Aortic smooth muscle cell (primary cell): ENCODE data around the gene KCNK6. TPM values are rescaled to one million over a fixed set of nuclear protein-coding genes. Genes with fewer than 3 reads are reported as not detected.

Experiments used
- total RNA-seq: library from RNA; depleted of rRNA; stranded (reverse); fragments of >200 nt; gene quantifications from 2 replicates; pipeline ENCODE4 v1.2.3, GENCODE V29; 2014

KCNK6 gene
- 9.2 and 19.6 TPM in 2 replicates for total RNA-seq

DNA sequence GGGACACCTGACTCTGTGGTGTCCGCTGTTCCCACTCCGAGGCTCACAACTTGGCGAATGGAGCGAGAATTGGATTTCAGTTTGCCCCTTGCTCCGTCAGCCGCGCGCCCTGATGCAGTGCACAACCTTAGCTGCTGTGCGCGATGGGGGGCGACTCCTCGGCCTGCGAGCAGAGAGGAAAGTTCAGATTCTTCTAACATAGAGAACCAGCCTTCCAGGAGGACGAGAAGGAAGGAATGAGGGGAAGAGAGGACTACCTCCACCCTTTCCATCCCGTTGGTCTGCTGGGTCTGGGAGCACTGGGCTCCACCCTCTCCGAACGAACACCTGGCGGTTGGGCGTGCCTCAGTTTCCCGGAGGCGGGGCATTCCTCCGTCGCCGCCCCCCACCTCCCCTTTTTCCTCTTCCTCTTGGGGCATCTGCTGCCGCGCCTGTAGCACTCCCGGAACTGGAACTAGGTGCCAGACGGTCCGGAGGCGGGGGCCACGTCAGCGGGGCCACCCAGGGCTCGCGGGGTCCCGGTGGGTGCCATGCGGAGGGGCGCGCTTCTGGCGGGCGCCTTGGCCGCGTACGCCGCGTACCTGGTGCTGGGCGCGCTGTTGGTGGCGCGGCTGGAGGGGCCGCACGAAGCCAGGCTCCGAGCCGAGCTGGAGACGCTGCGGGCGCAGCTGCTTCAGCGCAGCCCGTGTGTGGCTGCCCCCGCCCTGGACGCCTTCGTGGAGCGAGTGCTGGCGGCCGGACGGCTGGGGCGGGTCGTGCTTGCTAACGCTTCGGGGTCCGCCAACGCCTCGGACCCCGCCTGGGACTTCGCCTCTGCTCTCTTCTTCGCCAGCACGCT lies at the start of gene KCNK6:
Gene KCNK6, plus strand, starts transcription at position 425 of the 838 bp plus-strand sequence. Its CDS starts 106 bp downstream, at position 531.

GRCh38 chr19:38303517-38304351 lies 15.9 kb upstream of the KCNK6 start, which contains the start of gene C19orf33:
Gene C19orf33, plus strand, starts transcription at chr19:38304251. Its CDS starts 11 bp downstream, at chr19:38304262.

GRCh38 chr19:38315657-38316476 lies 3.8 kb upstream of the KCNK6 start, which contains the start of gene YIF1B:
Gene YIF1B, minus strand, starts transcription at chr19:38315947. Its CDS starts 30 bp downstream, at chr19:38315917.

DNA sequence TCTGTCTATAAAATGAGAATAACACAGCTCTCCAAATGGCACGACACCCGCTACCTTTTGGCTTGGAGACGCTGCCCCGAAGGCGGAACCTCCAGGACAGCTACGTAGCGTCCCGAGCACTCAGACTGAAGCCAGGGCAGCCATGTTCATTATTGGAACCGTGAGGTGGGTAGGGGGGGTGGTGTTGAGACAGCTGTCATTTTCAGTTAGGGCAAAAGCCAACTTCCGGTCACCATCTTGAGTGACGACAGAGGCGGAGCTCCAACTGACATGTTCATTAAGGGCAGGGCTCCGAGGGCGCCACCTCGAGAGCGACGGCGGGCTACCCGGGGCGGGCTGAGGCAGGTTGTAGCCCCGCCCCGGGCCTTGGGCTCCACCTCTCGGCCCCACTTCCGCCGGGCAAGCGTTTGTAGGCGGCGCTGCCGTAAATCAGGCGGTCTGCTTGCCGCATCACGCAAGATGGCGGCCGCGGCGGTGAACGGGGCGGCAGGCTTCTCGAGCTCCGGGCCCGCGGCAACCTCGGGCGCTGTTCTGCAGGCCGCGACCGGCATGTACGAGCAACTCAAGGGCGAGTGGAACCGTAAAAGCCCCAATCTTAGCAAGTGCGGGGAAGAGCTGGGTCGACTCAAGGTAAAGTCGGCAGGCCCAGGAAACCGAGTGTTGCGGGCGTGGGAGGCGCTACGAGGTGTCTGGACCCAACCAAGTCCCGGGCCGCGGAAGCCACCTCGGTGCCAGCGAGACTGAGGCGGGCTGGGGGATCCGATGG lies 54.9 kb downstream of the KCNK6 start, which contains the start of gene PSMD8:
Gene PSMD8, plus strand, starts transcription at position 240 of the 766 bp plus-strand sequence. Its CDS starts 31 bp downstream, at position 271.

Other genes with a start within 250 kb of the KCNK6 start
- gene DPF1, start 95.6 kb upstream of the KCNK6 start, total RNA-seq: 1.5 and 1.6 TPM in 2 replicates
- 1.7 and 13.6 TPM in 2 replicates for gene PPP1R14A, start 63.5 kb upstream of the KCNK6 start, total RNA-seq
- 21.7 and 69.3 TPM in 2 replicates for gene SPINT2, start 55.3 kb upstream of the KCNK6 start, total RNA-seq
- not detected in 2 replicates for gene C19orf33, start 15.6 kb upstream of the KCNK6 start, total RNA-seq
- gene YIF1B, start 3.9 kb upstream of the KCNK6 start, total RNA-seq: 76.5 and 83.6 TPM in 2 replicates
- gene CATSPERG, start 16.0 kb downstream of the KCNK6 start, total RNA-seq: 1.5 and 3.4 TPM in 2 replicates
- 296 and 303 TPM in 2 replicates for gene PSMD8, start 54.7 kb downstream of the KCNK6 start, total RNA-seq
- gene GGN, start 68.2 kb downstream of the KCNK6 start, total RNA-seq: 0.66 and 0.68 TPM in 2 replicates
- gene SPRED3, start 68.9 kb downstream of the KCNK6 start, total RNA-seq: 6.8 and 6.9 TPM in 2 replicates
- gene FAM98C, start 83.2 kb downstream of the KCNK6 start, total RNA-seq: 9.9 and 11.4 TPM in 2 replicates
- gene RASGRP4, start 106.4 kb downstream of the KCNK6 start, total RNA-seq: not detected in 2 replicates
- under 0.01 TPM in 2 replicates for gene RYR1, start 113.8 kb downstream of the KCNK6 start, total RNA-seq